Activated T-helper 1 cell treated with anti-CD3 and anti-CD28 coated beads, Interleukin-2, amount 50 U/mL, for 16 hours (primary cell): ENCODE measurements around the gene XXYLT1.
"Not testable (repeated sequence)": the region's sequence is repeated elsewhere in the genome, so short reads cannot be mapped to it uniquely, and the experiment has no call there.

ENCODE experiments used
- DNase-seq, 2 donors: peaks; one replicate each; pipeline ENCODE4 v3.0.0-alpha.2; 2020; ENCODE audit warnings: low read depth in 1 of 2, low spot score in 1 of 2

The XXYLT1 gene

DNA sequence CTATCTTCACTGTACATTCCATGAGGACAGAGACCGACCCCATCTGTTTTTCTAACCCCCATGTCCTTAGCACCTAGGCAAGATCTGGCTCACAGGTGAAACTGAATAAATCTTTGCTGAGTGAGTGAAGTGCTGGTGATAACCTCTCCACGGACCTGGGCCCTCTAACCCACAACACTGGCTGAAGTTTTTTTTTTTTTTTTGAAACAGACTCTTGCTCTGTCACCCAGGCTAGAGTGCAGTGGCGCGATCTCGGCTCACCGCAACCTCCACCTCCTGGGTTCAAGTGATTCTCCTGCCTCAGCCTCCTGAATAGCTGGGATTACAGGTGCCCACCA lies 84.3 kb downstream of the XXYLT1 start:
- not testable (repeated sequence) for DNase-seq

DNA sequence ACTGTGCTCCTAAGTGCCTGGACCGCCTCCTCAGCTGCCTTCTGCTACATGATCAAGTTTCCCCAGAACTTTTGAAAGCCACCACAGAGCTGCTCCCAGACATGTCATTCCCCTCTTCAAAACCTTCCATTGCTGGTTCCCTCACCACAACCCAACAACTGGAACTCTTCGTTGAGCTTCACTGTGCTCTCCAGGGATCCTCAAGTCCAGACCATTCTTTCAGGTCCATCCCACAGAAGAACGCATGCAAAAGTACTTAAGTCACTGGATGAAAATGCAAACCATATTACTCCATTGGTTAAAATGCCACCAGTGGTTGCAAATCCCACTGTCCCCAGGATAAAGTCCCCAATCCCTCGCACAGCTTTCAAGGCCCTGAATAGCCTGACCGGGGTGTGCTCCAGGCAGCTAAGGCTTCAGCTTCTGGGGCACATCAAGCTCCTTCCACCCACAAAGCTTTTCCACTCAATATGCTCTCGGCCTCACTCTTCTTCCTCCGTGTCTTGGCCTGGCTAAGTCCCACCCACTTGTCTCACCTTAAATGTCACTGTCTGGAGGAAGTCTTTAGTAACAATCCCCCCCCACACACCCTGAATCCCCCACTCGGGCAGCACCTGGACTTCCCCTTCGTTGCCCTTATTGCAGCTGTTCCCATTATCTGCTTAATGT lies 84.8 kb downstream of the XXYLT1 start:
- DNase-seq = no peak

DNA sequence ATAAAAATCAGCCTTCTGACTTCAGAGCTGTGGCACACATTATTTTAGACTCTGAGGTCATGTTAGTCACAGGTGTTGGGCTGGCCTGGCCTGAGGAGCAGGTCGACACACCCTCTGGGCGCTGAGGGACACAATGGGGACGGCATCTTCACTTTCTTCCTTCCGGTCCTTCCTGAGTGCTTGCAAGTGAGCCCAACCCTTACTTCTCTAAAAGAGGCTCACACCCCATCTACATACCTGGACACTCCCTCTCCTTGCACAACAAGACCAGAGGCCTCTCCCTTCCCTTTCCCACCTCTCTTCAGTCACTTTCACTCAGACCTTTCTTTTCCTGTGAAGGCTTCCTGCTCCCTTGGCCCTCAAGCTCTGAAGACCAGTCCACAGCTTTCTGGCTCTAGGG lies 85.4 kb downstream of the XXYLT1 start:
- no peak for DNase-seq

DNA sequence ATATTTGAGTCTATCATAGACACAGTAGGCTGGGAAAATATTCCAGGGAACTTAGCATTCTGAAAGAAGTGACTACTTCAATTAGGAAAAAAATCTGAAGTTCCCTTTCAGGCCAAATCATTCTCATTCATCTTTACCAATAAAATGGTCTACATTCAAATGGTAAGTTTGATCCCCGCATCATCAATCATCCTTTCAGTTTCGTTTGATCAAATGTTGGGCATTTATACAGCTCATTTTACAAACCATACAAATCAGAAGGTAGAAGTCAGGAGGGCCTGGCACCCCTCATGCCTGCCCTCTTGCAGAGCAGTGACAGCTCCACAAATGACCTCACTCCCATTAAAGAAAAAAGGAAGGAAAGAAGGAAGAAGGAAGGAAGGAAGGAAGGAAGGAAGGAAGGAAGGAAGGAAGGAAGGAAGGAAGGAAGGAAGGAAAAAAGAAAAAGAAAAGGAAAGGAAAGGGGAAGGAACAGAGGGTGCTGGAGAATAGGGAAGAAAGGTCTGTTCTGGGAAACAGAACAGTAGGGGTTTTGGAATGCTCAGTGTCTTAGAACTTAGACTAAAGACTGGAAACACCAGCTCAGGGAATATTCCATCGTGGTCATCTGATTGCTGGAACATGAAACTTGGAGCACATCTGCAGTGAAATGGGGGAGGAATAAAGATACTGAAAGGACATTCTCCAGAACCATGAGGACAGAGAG lies 86.1 kb downstream of the XXYLT1 start:
- DNase-seq = no peak

DNA sequence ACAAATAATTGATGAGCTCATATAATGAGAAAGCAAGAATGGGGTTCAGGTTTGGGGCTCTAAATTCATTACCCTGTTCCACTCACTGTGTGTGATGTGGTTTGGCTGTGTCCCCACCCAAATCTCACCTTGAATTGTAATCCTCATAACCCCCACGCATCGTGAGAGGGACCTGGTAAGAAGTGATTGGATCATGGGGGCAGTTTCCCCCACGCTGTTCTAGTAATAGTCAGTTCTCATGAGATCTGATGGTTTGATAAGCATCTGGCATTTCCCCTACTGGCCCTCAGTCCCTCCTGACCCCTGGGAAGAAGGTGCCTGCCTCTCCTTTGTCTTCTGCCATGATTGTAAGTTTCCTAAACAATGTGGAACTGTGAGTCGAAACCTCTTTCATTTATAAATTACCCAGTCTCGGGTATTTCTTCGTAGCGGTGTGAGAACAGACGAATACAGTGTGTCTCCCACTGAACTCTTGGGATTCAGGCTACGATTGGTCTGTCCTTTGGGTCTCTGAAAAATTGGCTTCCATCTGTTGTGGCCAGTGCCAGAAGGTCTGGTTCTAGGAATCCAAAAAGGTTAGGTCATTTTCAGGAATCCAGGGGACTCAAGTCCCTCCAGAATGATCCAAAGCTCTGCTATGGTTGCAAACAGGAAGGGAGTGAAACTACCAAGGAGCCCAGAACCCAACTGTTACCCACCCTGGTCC lies 87.7 kb downstream of the XXYLT1 start:
- DNase-seq = peak in 1 of 2 donors; percentile 5

DNA sequence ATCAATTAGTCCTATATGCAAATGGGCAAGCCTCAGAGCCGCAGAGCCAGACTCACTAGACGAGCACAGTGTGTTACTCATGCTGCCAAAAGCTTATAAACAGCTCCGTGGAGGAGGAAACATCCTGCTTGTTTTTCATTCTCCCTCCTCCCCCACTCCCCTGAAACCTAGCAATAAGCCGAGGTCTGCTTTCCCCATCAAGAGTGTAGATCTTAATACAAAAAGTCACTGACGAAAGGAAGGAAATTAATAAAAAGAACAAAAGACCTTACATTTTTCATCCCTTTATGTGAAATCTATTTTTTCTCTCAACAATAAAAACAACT lies 88.5 kb downstream of the XXYLT1 start:
- no peak for DNase-seq

DNA sequence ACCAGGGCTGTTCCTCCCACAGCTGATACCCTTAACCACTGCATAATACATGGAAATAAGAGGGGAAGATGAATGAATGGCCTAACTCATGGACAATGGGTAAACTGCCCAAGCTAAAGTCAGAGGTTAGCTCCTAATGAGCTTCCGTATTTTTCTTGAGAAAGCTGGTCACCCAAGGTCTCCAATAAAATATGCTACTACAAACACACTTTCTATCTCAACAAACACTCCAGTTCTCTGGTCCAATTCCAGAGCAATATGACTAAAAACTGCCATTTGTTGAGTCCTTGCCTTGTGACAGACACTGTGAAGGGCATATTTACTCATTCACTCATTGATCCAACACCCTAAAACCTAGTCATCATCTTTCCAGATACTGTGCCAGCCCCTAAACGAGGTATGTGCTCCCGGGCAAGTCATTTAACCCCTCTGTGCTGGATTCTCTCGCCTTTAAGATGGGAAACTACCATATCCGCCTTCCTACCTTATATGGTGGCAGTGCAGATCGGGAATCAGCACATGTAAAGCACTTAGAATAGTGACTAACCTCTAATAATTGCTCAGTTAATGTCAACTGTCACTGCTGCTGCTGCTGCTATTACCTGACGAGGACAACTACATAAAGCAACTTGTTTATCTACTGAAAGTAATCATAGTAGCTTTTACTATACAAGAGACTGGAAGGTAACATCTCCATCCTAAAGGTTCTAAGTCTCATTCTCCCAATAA lies 89.1 kb downstream of the XXYLT1 start:
- DNase-seq = no peak

DNA sequence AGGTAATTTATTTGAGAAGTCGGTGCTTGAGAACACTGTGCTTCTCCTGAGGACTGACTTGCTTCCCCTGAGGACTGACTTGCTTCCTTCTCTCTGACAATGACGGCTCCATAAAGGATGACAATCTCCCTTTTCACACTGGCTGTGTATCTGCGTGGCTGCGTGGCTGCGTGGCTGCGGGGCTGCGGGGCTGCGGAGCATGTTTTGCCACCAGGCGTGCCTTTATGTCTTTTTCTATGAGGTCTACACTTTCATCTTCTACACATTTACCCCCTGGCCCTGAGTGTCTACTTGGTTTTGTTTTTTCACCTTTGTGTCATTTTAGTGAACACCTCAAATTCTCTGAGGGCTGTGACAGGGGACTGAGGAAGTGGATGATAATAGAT lies 89.9 kb downstream of the XXYLT1 start:
- no peak for DNase-seq

DNA sequence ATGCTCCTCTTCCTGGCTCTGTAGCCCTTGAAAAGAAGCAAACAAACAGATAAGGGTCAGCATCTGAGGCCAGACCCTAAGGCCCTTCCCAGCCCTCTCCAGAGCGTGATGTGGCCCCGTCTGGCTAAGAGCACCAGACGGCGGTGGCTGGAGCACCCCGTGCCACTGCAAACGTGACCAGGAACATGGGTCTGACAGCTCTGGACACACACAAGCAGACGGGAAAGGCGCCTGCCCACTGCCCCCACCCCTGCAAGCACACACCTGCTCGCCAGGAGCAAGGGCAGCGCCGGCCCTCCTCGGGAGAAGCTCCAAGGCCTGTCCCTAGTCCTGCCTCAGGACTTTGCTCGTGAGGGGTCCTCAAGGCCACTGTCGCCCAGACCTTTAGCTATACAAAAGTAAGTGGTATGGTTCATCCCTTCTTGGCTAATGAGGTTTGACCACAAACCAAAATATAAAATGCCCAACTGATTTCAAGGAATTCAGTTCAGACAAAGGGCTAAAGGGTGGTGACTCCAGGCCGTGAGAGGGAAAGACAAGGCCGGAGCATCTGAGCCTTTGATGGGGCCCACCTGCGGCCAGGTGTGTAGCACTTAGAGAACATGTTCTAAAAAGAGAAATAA lies 90.4 kb downstream of the XXYLT1 start:
- no peak for DNase-seq

DNA sequence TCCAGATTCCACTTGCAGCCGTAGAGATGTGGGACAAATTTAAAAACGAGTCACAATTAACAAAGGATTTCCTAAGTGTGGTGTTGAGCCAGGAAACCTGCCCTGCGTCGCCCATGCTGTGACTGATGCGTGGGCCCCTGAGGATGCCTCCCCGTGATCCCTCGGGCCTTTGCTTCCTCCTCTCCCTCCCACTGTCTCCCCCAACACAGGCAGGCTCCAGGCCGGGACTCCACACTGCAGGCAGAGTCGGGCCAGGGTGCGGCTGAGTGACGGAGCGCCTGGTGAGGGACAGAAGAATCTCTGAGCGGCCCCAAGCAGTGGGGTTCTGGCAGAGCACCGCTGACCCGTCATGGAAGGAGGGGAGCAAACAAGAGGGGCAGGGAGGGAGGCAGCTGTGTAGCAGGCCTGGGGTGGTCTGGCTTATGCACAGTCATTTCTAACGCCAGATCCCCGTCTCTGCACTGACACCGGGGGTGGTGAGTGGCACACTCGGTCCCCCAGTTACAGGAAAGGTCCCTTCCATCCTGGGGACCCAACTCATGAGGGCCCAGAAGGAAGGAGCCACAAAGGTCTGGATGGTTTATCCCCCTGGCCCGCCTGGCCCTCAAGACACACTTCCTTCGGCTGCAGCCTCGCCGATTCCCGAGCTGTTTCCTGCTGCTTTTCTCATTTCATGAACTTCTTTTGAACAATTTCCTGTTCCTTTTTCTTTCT lies 91.0 kb downstream of the XXYLT1 start:
- DNase-seq = no peak

DNA sequence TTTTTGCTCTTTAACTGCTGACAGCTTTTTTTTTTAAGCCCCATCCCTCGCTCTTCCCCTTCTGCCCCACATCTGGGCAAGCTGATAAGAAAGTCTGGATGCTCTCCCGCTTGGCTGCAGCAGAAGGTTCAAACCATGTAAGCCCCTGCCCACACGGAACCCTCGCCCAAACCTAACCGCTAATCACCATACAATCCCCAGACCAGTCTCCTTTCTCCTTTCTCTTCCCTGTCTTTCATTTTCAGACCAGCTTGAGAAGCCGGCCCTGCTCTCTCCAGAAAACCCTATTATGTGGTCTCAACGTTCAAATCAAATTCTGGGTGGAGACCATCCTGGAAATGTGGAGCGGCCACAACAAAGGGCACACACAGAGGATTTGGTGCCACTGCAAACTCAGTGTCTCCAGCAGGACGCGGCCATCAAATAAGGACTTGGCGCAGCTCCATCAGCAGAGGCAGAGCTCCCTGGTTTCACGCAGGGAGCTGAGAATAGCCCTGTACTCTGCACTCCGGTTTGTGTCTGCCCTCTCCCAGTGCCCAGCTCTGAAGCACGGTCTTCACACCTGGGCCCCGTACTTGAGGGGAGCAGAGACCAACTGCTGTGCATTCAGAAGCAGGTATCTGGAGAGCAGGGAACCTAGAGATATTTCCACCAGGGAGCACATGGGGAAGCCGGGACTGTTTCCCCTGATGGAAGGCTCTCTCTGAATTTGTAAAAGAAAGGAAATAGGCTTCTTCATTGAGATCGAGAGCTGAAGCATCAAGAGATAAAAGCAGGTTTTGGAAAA lies 92.6 kb downstream of the XXYLT1 start:
- no peak for DNase-seq

DNA sequence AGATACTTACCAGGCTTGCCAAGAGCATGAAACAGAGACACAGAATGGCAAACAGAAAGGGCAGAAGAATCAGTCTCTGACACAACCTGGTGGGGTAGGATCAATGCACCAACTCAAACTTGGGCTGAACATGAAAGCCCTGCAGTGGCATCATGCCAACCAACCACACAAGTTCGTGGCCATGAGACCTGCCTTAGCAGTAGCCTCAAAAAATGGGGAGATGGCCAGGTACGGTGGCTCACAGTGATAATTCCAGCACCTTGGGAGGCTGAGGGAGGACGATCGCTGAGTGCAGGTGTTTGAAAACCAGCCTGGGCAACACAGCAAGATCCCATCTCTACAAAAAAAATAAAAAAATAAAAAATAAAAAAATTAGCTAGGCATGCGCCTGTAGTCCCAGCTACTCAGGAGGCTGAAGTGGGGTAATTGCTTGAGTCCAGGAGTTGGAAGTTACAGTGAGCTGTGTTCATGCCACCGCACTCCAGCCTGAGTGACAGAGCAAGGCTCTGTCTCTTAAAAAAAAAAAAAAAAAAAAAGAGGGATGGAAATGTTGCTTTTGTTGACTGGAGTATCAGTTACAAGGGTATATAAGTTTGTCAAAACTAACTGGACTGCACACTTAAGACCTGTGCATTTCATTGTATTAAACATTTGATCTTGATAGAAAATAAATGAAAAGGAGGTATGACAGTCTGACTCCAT lies 93.4 kb downstream of the XXYLT1 start:
- DNase-seq = no peak

DNA sequence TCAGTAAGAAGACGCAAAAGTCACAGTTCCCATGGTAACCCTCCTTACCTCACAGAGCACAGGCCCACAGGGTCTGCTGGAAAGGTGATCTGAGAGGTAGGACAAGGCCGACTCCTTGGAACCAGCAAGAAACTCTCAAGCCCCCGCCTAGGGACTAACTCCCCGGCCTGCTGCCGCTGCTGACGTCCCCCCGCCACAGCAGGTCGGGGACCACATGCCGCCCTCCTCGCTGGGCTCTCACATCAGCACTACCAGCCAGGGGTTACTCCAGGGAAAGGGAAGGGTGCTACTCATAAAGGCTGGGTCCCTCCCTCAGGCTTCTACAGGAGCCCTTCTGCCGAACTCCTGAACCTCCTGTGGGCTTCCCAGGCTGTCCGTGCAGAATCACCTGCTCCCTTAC lies 94.2 kb downstream of the XXYLT1 start:
- DNase-seq = no peak

DNA sequence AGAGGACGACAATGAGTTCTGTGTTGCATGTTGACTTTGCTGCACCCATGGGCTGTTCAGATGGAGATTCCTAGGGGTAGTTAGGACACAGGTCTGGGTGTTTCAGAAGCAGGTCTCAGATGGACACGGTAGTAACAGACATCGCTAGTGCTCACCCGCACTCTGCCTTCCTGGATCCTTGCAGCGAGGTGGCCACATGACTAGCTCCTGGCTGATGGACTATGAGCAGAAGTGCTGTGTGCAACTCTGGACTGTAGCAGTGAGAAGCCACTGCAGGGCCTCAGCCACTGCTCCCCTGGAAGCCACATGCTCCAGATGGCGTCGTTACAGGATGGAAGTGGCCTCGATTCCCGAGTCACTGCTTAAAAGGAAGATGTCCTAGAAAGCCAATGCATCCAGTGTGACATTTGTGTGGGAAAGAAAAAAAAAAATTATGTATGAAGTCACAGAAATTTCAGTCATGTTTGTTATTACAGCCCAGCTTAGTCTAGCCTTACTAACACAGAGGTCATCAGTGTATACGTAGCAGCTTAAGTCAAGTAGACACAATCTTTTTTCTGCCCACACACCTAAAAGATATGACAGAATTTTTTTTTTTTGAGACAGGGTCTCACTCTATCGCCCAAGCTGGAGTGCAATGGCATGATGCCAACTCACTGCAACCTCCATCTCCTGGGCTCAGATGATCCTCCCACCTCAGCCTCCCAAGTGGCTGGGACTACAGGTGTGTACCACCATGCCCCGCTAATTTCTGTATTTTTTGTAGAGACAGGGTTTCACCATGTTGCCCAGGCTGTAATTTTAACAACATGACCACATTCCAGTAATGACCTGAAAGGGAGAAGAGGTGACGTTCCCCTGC lies 95.3 kb downstream of the XXYLT1 start:
- no peak for DNase-seq

DNA sequence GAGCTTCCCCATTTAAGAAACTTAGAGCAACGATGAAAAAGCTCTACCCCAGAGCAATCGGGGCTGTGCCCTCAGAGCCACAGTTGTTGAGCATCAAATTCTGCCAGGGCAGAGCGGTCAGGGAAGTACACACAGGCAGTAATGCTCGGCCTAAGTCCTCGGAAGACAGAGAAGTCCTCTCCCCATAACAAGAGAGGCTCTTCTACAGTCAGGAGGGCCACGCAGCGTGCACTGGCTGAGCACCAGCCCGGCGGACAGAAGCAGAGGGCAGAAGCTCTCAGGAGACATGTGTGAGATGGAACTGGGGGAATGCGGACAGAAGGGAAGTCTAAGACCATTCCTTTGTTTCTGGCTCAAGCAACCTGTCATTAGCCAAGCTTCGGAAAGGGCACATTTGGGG lies 95.9 kb downstream of the XXYLT1 start:
- no peak for DNase-seq

DNA sequence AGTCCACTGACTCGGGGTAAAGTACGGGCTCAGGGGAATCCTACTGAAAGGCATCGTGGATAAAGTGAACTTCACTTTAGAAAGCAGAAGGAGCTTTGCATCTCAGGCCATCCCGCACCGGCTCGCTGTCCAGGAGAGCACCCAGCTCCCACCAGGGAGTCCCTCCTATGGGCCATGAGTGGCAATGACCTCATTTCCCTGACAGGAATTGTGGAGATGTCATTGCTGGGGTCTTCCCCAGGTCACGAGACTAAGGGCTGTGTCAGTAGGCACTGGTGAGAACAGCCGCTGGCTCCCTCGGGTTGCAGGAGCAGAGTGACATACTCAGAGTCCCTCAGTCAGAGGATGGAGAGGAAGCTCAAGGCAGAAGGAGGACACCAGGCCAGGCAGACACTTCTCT lies 97.3 kb downstream of the XXYLT1 start:
- no peak for DNase-seq

DNA sequence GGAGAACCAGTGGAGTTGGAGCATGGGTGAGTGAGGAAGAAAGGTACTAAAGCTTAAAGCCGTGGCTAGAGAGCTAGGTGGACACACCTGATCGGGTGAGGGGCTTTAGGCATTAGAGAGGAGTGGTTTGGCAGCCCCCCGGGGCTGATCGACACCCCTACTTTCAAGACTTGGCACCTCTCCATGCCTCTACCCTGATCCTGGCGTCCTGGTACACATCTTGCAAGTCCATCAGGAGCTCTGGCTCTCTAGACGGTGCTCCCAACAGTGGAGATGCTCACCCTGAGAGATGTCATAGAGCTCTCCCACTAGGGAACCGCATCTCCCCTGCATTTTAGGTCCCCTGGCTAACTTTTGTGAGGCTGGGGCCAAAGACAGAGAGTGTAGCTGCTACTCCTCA lies 98.1 kb downstream of the XXYLT1 start:
- no peak for DNase-seq

DNA sequence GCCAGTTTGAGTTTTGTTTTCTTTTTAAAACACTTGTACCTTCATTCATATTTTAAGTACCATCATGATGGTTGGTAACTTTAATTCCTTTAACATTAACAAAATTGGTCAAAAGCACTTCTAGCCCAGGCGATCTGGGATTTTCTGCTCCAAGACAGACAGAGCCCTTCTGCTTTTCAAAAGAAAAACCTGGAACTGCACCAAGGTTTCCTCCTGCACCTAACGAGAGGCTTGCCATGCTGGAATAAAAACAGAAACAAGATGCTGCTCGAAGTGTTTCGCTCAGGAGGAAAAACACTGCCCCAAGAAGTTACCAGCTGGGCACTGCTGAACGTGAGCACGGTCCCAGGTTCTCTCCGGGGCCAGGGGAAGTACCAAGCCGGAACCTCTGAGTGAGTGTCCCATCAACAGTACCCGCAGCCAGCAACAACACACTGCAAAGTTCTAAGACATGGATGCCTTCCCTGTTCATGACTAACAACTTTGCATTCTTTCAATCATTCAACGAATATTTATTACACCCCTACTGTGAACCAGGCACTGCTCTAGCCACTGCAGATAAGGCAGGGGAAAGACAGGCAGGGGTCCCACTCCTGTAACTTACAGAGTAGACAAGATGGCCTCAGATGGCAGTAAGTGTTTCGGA lies 98.8 kb downstream of the XXYLT1 start:
- DNase-seq = no peak
